Caco-2 (cell line): Measurements from ENCODE around the gene MAST4. TPM values are rescaled to one million over a fixed set of nuclear protein-coding genes. Genes with fewer than 3 reads are reported as not detected.

ENCODE experiments used
- BruUV-seq: library from RNA; stranded (reverse); fragments of 400-500 nt; replicated peaks from 2 replicates; lab custom pipeline; 2021; lab: Mats Ljungman, UMichigan
- CTCF ChIA-PET: fragments of 300-600 bp; sonication (Branson Sonifier 250); formaldehyde crosslinking; loops from one replicate; lab custom pipeline; 2022; ENCODE audit warnings: antibody characterized with exemption; lab: Charles Lee
- POLR2A ChIA-PET: fragments of 300-600 bp; sonication (Branson Sonifier 250); formaldehyde crosslinking; loops from one replicate; lab custom pipeline; 2022; ENCODE audit warnings: antibody characterized with exemption; lab: Charles Lee
- DNase-seq, 2 experiments: peaks; one replicate each; pipeline versions ENCODE4 v3.0.0 to v3.0.0-alpha.2; 2020 to 2022
- H3K27me3 ChIP-seq: replicated peaks from 2 replicates; pipeline ENCODE4 v1.6.0; 2011; ENCODE audit warnings: low read length; ENCODE audit not compliant: control insufficient read depth, insufficient read depth
- H3K36me3 ChIP-seq: 2 replicates; pipeline ENCODE4 v1.5.1; 2011; ENCODE audit warnings: low read length; ENCODE audit not compliant: control insufficient read depth, insufficient read depth
- H3K4me1 ChIP-seq: fragments of 250-450 bp; sonication (Bioruptor Pico); 2 replicates; pipeline ENCODE4 v1.5.1; 2020; ENCODE audit warnings: mild to moderate bottlenecking
- H3K4me3 ChIP-seq: 2 replicates; pipeline ENCODE4 v1.5.1; 2011; ENCODE audit warnings: low read depth, mild to moderate bottlenecking, control low read depth, low read length
- H3K9me3 ChIP-seq: fragments of 250-450 bp; sonication (Bioruptor Pico); 2 replicates; pipeline ENCODE4 v1.5.1; 2020; ENCODE audit warnings: mild to moderate bottlenecking, moderate library complexity
- H3K27ac Mint-ChIP-seq: one replicate; pipeline ENCODE4 v1.8.0; 2022; ENCODE audit warnings: mixed read lengths; ENCODE audit not compliant: unreplicated experiment
- H3K27me3 Mint-ChIP-seq: one replicate; pipeline ENCODE4 v1.8.0; 2022; ENCODE audit warnings: mixed read lengths; ENCODE audit not compliant: insufficient read depth, unreplicated experiment
- H3K36me3 Mint-ChIP-seq: one replicate; pipeline ENCODE4 v1.8.0; 2022; ENCODE audit warnings: mild to moderate bottlenecking, mixed read lengths; ENCODE audit not compliant: insufficient read depth, unreplicated experiment
- H3K4me1 Mint-ChIP-seq: one replicate; pipeline ENCODE4 v1.8.0; 2022; ENCODE audit warnings: low read depth, mixed read lengths; ENCODE audit not compliant: unreplicated experiment
- H3K4me3 Mint-ChIP-seq: one replicate; pipeline ENCODE4 v1.8.0; 2022; ENCODE audit warnings: mild to moderate bottlenecking, moderate library complexity, mixed read lengths; ENCODE audit not compliant: unreplicated experiment
- H3K9me3 Mint-ChIP-seq: one replicate; pipeline ENCODE4 v1.8.0; 2022; ENCODE audit warnings: mixed read lengths; ENCODE audit not compliant: unreplicated experiment
- intact Hi-C: fragments of 100-400 bp; cut with micrococcal nuclease; formaldehyde crosslinking; loops from one replicate; pipeline ENCODE4 v1.10.0; 2022; ENCODE audit not compliant: unreplicated experiment
- total RNA-seq: library from RNA; stranded (reverse); gene quantifications from 2 replicates; pipeline ENCODE4 v1.2.3, GENCODE V29; 2022
- TF ChIP-seq, protein P1 (sequence below), 2 experiments: fragments of 200-600 bp in 1 of 2; IDR thresholded peaks; 1 replicate in 1 of 2; 2 replicates in 1 of 2; pipeline versions ENCODE4 v1.5.1 to v1.8.0; 2011 to 2022; ENCODE audit warnings: antibody characterized with exemption in 1 of 2, control low read depth in 1 of 2, inconsistent platforms in 1 of 2, low read depth in 1 of 2, low read length in 1 of 2, mild to moderate bottlenecking in 1 of 2, moderate library complexity in 1 of 2; ENCODE audit not compliant: insufficient read depth in 1 of 2, severe bottlenecking in 1 of 2, unreplicated experiment in 1 of 2

MAST4 gene
- total RNA-seq, 1 experiment from 2014 or later: 17.8 TPM

DNA sequence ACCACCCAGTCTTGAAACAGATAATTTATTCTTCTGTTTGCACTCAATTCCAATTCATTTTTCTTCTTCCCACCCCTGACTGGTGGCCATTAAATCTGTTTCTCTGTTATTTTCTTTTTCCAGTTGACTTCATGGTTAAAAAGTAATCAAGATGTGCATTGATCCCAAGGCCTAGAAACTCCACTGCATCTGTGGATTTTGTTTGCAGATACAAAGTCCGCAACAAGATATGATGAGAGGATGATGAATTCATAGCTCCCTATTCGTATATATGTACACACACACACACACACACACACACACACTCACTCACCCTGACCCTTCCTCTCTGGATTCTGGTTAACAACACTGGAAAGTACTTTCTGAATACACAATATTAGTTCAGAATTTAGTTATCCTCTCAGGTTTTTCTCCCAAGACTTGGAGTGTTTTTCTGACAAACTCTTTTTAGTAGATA, 548.0 kb downstream of the MAST4 start:
- BruUV-seq: no TSS peak
- Histone ChIP-seq H3K36me3 (0 out of 2 replicates have a peak, but pooled peaks cover 1% of the 10 kb centered on the region), H3K4me3 (no peak overlapping the region), H3K9me3 (no peaks in the 10 kb centered on the region), H3K27me3 (no peaks in the 10 kb centered on the region), H3K4me1 (peaks cover 18% of the 10 kb centered on the region)
- DNase-seq: peak; percentile 48 to 51
- TF ChIP-seq, protein P1, sequence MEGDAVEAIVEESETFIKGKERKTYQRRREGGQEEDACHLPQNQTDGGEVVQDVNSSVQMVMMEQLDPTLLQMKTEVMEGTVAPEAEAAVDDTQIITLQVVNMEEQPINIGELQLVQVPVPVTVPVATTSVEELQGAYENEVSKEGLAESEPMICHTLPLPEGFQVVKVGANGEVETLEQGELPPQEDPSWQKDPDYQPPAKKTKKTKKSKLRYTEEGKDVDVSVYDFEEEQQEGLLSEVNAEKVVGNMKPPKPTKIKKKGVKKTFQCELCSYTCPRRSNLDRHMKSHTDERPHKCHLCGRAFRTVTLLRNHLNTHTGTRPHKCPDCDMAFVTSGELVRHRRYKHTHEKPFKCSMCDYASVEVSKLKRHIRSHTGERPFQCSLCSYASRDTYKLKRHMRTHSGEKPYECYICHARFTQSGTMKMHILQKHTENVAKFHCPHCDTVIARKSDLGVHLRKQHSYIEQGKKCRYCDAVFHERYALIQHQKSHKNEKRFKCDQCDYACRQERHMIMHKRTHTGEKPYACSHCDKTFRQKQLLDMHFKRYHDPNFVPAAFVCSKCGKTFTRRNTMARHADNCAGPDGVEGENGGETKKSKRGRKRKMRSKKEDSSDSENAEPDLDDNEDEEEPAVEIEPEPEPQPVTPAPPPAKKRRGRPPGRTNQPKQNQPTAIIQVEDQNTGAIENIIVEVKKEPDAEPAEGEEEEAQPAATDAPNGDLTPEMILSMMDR (IDR thresholded peaks at IDR 0.05; ENCODE audit: insufficient read depth in 1 of 2, low read depth in 1 of 2, low read length in 1 of 2, severe bottlenecking in 1 of 2, unreplicated experiment in 1 of 2): no peak
- ChIA-PET CTCF (interaction anchor here (1.2 kb wide), 1 partner anchor 140 kb away, joined by 3 read pairs; no protein-coding TSS in a partner anchor), POLR2A (interaction anchor here (0.5 to 0.6 kb wide), 2 partner anchors 11 to 1071 kb away, joined by 4 to 7 read pairs; no protein-coding TSS in a partner anchor)
- intact Hi-C loops: loop anchor here (2.0 to 5.0 kb wide), 3 partner anchors 92 to 155 kb away; no protein-coding TSS in a partner anchor
- Mint-ChIP-seq H3K36me3 (peaks cover 41% of the 10 kb centered on the region), H3K9me3 (no peaks in the 10 kb centered on the region), H3K4me1 (peaks cover 14% of the 10 kb centered on the region), H3K27ac (peak overlapping the region; percentile 15), H3K27me3 (no peaks in the 10 kb centered on the region), H3K4me3 (peak overlapping the region; percentile 46)

DNA sequence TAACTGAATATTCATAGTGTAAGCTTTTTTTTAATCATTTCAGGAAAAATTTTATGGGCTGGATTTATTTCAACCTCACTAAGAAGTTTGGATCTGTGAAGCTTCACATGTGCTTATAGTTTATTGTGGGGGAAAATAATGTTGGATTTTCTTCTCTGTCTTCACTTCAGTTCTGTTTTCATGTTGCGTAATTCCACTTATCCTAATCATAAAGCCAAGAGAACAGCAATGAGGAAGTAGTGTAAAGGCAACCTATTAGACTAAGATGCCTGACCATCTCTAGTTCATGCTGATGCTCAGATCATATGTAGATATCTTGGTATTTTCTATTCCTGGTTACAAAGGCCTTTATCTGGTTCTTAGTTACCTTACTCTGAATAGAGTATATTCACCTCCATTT, 550.4 kb downstream of the MAST4 start:
- no peak overlapping the region for H3K4me3 Mint-ChIP-seq
- H3K27me3 ChIP-seq: no peaks in the 10 kb centered on the region
- POLR2A ChIA-PET: no interaction called here
- TF ChIP-seq, protein P1 (IDR thresholded peaks at IDR 0.05; ENCODE audit: insufficient read depth in 1 of 2, low read depth in 1 of 2, low read length in 1 of 2, severe bottlenecking in 1 of 2, unreplicated experiment in 1 of 2): no peak
- H3K27me3 Mint-ChIP-seq: no peaks in the 10 kb centered on the region
- no TSS peak for BruUV-seq
- peaks cover 49% of the 10 kb centered on the region for H3K36me3 Mint-ChIP-seq
- H3K4me1 ChIP-seq: peaks cover 18% of the 10 kb centered on the region
- no peak overlapping the region for H3K4me3 ChIP-seq
- no peaks in the 10 kb centered on the region for H3K9me3 Mint-ChIP-seq
- intact Hi-C loops: no loop called here
- CTCF ChIA-PET: no interaction called here
- H3K4me1 Mint-ChIP-seq: peaks cover 14% of the 10 kb centered on the region
- no peak for DNase-seq
- H3K36me3 ChIP-seq: peaks cover 3% of the 10 kb centered on the region; the same call in 1 of the 2 replicates
- no peak overlapping the region for H3K27ac Mint-ChIP-seq
- no peaks in the 10 kb centered on the region for H3K9me3 ChIP-seq

DNA sequence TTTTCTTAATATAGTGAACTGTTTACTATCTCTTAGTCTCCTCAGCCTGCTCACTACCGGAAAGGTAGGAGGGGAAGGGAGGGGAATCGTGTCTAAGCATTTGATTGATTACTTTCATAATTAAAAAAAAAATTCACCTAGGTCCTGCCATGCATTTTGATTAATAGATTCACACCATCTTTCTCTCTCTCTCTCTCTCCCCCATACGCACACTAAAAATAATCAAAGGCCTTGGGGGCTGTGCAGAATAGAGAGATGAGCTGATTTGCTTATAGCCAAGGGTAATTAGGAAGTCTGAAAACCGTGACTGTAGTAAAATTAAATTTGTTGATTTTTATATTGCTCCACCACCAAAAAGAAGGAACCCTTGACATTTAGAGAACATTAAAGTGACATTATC, 550.8 kb downstream of the MAST4 start:
- no peaks in the 10 kb centered on the region for H3K9me3 ChIP-seq
- TF ChIP-seq, protein P1 (IDR thresholded peaks at IDR 0.05; ENCODE audit: insufficient read depth in 1 of 2, low read depth in 1 of 2, low read length in 1 of 2, severe bottlenecking in 1 of 2, unreplicated experiment in 1 of 2): no peak
- peaks cover 14% of the 10 kb centered on the region for H3K4me1 Mint-ChIP-seq
- no peak overlapping the region for H3K27ac Mint-ChIP-seq
- POLR2A ChIA-PET: interaction anchor here (0.6 kb wide), 1 partner anchor 187 kb away, joined by 3 read pairs; no protein-coding TSS in a partner anchor
- H3K27me3 ChIP-seq: no peaks in the 10 kb centered on the region
- intact Hi-C loops: no loop called here
- H3K4me1 ChIP-seq: peaks cover 18% of the 10 kb centered on the region
- no peak overlapping the region for H3K4me3 ChIP-seq
- no peak overlapping the region for H3K4me3 Mint-ChIP-seq
- H3K36me3 ChIP-seq: peaks cover 3% of the 10 kb centered on the region; the same call in 1 of the 2 replicates
- CTCF ChIA-PET: no interaction called here
- no peak for DNase-seq
- no peaks in the 10 kb centered on the region for H3K9me3 Mint-ChIP-seq
- H3K36me3 Mint-ChIP-seq: peaks cover 47% of the 10 kb centered on the region
- H3K27me3 Mint-ChIP-seq: no peaks in the 10 kb centered on the region
- no TSS peak for BruUV-seq
